Brain pericyte (primary cell): ENCODE data around the gene ZRANB1.
"Not testable (repeated sequence)": the region's sequence is repeated elsewhere in the genome, so short reads cannot be mapped to it uniquely, and the experiment has no call there.

Experiments used
- DNase-seq: peaks from one replicate; pipeline ENCODE4 v3.0.0-alpha.2; 2012; ENCODE audit warnings: low read depth, low spot score

The ZRANB1 gene

GRCh38 chr10:124941823-124942222 lies at the start of gene ZRANB1:
TSS of gene ZRANB1 (plus strand) at chr10:124942123. CDS start at chr10:124942494, 371 bp downstream.
- no peak for DNase-seq

- no peak for DNase-seq
Observed at GRCh38 chr10:124892905-124893304, 49.0 kb upstream of the ZRANB1 start.

- no peak for DNase-seq
Observed at GRCh38 chr10:124894569-124895215, 47.2 kb upstream of the ZRANB1 start.

- no peak for DNase-seq
Observed at GRCh38 chr10:124896751-124897150, 45.2 kb upstream of the ZRANB1 start.

GRCh38 chr10:124898471-124898870 lies 43.5 kb upstream of the ZRANB1 start:
- no peak for DNase-seq

GRCh38 chr10:124899151-124899550 lies 42.8 kb upstream of the ZRANB1 start:
- DNase-seq = no peak

GRCh38 chr10:124902462-124902861 lies 39.5 kb upstream of the ZRANB1 start:
- no peak for DNase-seq

- DNase-seq = no peak
Observed at GRCh38 chr10:124903111-124903510, 38.8 kb upstream of the ZRANB1 start.

- no peak for DNase-seq
Observed at GRCh38 chr10:124904796-124905195, 37.1 kb upstream of the ZRANB1 start.

GRCh38 chr10:124906551-124907001 lies 35.3 kb upstream of the ZRANB1 start:
- no peak for DNase-seq

GRCh38 chr10:124909563-124909962 lies 32.4 kb upstream of the ZRANB1 start:
- no peak for DNase-seq

GRCh38 chr10:124911124-124912067 lies 30.5 kb upstream of the ZRANB1 start:
- no peak for DNase-seq

GRCh38 chr10:124912101-124912886 lies 29.6 kb upstream of the ZRANB1 start:
- DNase-seq = no peak

GRCh38 chr10:124913167-124913566 lies 28.8 kb upstream of the ZRANB1 start:
- no peak for DNase-seq

- DNase-seq = not testable (repeated sequence)
Observed at GRCh38 chr10:124914398-124914797, 27.5 kb upstream of the ZRANB1 start.

GRCh38 chr10:124916098-124916584 lies 25.8 kb upstream of the ZRANB1 start:
- DNase-seq = no peak

GRCh38 chr10:124916585-124917427 lies 25.1 kb upstream of the ZRANB1 start:
- peak; percentile 79 for DNase-seq

- no peak for DNase-seq
Observed at GRCh38 chr10:124917428-124918190, 24.3 kb upstream of the ZRANB1 start.

GRCh38 chr10:124918191-124918830 lies 23.6 kb upstream of the ZRANB1 start:
- DNase-seq = no peak

GRCh38 chr10:124918906-124919305 lies 23.0 kb upstream of the ZRANB1 start:
- no peak for DNase-seq
